GM19455 (cell line): ENCODE results near the gene KLHL13.
"Not testable (repeated sequence)": the region's sequence is repeated elsewhere in the genome, so short reads cannot be mapped to it uniquely, and the experiment has no call there.

Experiments used
- ATAC-seq: cut with Tn5 transposase; IDR thresholded peaks from one replicate; pipeline ENCODE4 v1.9.1; 2021; ENCODE audit not compliant: unreplicated experiment

The KLHL13 gene, protein sequence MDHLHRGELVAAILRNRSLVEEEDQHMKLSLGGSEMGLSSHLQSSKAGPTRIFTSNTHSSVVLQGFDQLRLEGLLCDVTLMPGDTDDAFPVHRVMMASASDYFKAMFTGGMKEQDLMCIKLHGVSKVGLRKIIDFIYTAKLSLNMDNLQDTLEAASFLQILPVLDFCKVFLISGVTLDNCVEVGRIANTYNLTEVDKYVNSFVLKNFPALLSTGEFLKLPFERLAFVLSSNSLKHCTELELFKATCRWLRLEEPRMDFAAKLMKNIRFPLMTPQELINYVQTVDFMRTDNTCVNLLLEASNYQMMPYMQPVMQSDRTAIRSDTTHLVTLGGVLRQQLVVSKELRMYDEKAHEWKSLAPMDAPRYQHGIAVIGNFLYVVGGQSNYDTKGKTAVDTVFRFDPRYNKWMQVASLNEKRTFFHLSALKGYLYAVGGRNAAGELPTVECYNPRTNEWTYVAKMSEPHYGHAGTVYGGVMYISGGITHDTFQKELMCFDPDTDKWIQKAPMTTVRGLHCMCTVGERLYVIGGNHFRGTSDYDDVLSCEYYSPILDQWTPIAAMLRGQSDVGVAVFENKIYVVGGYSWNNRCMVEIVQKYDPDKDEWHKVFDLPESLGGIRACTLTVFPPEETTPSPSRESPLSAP

DNA sequence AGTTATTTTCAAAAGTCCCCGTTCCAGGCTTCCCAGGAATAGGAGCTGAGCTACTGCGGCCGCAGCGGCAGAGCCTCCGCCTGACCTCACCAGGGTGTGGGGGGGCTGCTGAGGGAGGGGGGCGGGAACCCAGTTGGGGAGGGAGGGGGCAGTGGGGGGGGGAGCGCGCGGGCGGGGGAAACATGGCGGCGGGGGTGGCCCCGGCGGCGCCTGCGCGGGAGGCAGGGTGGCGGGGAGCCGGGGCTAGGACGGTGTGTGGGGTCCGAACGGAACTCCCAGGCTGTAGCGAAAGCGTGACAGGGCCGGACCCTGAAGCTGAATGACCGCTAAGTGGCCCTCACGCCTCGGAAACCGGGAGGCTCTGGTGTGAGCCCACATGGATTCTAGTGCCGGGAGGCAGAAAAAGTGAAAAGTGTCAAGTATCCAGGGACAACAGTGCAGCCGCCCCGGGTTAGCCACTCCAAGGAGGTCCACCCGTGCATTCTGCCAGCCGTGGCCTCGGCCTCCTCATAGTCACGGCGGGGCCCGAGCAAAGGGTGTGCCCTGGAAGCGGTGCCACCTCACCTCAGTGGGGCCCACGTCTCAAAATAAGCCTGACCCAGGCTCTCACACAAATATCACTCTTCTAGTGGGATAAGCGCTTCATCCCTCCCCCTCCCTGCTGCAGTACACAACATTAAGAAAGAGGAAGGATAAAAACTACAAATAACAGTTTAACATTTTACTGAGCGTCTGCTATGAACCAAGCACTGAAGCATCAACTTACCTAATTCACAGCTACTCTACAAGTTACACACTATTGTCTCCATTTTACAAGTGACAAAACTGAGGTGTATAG is at the start of gene KLHL13:
TSS of gene KLHL13 (minus strand) at position 98 of the 838 bp plus-strand sequence. CDS start 88,337 bp downstream, outside the sequence.
- ATAC-seq = peak; percentile 58

DNA sequence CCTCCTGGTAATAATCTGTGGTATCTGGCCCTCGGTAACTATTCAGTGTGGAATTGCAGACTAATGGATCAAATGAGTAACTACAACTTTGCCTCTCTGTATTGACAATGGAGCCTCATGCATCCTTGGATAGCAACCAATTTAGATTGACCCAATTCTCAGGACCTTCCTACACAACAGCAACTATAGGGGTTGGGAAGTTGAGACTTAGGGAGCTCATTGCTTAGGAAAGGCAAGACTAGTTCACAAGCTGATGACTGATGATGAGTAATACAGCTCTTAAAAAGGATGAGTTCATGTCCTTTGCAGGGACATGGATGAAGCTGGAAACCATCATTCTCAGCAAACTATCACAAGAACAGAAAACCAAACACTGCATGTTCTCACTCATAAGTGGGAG is 47.5 kb upstream of the KLHL13 start:
- no peak for ATAC-seq

DNA sequence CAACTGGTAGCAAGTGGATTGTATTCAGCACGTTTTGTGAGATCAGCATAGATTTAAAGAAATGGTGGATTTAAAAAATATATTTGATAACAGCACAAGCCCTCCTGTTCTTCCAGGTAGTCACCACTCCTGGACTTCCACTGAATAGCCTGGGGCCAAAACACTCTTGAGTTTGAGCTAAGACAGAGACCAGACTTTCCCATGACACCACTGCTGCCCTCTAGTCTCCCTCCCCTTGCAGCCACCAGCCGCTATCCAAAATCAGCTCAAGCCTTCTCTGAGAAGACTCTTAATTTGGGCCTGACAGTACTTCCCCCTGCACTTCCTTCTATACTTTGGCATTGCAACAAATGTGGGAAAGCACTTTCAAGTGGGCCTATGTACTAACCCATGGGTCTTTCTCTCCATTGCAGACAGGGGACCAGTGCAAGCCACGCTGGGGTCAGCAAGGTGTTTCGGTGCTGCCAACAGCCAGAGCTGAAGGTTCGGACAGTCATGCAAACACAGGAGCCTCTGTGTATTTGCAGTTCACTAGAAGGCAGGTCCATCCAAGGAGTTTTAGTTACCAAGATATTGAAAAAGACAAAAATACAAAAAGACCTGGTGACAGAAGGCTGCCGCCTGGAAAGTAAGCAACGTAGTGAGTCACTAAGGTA is 40.5 kb upstream of the KLHL13 start:
- no peak for ATAC-seq

DNA sequence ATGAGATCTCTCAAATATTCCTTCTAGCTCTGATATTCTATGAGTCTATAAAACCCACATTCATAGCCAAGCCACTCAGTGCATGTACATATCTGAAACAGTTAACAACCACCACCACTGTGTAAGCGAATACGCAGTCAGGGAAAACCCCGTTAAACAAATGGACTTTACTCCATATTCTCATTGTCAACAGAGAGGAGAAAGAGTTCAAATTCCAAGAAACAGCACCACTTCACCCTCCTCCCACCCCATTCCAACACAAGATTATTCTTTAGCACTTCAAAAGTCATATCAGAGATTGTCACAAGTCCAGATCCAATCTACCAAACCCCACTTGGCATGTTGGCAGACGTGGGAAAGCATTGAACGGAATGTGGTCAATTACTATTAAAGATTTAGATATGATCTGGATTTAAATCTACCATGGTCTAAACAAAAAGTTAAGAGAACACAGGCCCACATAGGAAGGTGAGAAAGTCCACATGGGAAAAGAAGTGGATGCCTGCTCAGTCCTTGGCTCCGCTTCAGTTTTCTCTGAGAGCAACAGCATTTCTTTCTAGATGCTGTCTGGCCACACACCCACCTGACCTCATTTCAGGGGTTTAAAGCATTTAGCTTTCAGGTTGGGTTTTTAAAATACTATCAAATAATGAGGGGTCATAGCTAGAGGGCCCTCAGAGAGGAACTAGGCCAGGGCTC is 39.8 kb upstream of the KLHL13 start:
- no peak for ATAC-seq

DNA sequence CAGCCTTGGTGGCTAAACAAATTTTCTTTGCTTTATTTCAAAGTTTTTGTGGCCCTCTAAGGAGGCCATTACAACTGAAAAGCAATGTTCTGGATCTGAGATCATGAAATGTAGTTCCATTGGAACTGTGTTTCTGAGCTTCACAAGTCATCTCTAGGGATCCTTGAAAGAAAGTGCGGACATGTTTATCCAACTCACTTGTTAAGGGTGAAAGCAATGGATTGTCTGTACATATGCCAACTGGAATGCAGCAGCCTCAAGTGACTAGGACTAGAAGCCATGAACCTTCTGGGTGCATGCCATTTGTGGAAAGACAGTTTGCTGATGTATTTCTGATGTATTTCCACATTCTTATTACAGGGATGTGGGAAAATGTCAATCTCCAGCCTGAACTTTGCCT is 36.7 kb upstream of the KLHL13 start:
- ATAC-seq = no peak

DNA sequence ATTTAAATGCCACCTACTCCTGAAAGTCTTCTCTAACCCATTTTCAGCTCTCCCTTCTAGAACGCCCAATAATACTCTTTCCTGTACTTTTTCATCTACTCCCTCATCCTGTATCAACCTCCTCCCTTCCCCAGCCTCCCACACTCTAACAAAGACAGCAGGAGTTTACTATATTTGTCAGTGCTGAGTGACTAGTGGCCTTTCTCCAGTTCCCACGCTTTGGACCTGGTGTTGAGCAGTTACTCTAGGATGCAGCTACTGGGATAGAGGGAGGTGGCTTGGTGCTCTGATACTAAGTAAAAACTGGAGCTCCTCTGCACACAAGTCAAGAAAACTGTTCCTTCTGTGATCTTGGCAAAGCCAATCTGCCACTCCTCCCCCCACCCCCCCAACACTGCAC is 36.1 kb upstream of the KLHL13 start:
- ATAC-seq = no peak

DNA sequence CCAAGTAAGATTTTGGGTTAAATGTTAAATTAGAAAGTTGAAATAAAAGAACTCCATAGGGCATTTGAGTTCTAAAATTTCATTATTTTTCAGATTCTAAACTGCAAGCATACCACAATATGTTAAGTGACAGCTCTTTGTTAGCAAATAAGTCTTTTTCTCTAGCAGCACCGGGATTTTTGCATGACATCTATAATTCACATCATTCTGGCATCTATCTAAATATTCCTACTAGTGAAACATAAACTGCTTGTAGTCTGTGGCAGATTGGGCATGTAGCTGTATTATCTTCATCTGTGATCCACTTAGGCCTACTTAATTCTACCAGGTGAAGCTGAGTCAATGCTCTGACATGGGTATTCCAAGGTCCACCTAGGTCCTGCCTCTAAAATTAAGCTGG is 32.1 kb upstream of the KLHL13 start:
- ATAC-seq = no peak

DNA sequence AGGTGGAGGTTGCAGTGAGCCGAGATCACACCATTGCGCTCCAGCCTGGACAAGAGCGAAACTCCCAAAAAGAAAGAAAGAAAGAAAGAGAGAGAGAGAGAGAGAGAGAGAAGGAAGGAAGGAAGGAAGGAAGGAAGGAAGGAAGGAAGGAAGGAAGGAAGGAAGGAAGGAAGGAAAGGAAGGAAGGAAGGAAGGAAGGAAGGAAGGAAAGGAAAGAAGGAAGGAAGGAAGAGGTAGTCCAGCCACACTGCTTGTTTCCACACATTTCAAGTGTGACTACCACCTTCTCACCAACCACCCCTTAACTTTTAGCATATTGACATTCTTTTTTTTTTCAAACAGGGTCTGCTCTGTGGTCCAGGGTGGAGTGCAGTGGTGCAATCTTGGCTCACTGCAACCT is 31.2 kb upstream of the KLHL13 start:
- ATAC-seq = not testable (repeated sequence)

DNA sequence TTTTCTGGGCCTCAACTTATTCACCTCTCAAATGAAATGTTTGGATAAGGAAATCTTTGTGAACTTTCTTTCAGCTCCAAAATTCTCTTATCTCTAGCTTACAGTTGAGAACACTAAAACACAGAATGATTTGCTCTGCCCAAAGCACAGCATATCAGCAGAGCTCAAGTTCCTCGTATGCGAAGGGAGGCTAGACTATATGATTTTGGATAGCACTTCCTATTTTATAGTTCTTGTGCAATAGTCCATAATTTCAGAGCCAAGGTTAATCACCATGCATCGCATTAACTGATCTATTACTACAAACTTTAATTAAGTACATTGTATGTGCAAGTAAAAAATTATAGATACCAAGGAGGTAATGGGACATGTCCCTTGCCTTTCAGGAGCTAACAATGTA is 27.0 kb upstream of the KLHL13 start:
- no peak for ATAC-seq

DNA sequence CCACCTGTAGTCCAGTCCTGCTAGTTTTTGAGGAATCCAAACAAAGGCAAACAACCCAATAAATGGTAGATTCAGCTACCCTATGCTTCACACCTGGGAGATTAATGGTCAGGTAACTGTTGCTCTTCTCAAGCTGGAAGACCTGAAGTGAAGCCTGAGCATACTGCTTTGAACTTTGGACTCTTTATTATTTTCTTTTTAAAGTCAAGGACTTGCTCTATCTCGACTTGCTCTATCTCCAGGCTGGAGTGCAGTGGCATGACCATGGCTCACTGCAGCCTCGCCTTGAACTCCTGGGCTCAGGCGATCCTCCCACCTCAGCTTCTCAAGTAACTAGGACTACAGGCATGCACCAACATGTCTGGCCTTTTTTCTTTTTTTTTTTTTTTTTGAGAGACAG is 14.7 kb upstream of the KLHL13 start:
- ATAC-seq = no peak

DNA sequence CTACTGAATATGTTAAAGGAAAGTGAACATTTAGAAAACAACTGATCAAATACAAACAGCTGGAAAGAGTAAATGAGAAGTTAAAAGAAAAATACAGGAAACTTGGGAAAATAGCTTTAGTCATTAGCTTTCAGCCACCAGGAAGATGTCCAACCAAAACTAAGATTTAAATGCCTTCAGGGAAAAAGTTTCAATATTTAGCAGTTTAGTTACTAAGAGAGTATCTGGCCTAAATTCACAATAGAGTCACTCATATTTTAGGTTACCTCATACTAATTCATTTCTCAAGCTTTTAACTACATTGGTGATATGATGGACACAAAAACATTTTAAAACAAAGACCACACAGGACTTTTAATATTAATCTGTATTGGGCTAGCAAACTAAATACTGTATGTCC is 13.1 kb upstream of the KLHL13 start:
- no peak for ATAC-seq

DNA sequence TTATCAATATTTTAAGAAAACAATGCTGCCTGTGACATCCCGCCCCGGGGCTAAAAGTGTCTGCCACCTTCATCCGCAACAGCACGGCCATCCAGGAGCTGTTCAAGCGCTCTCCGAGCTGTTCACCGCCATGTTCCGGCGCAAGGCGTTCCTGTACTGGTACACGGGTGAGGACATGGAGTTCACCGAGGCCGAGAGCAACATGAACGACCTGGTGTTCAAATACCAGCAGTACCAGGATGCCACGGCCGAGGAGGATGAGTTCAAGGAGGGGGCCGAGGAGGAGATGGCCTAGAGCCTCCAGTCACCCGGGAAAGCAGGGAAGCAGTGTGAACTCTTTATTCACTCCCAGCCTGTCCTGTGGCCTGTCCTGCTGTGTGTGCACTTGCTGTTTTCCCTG is 12.1 kb upstream of the KLHL13 start:
- ATAC-seq = no peak

DNA sequence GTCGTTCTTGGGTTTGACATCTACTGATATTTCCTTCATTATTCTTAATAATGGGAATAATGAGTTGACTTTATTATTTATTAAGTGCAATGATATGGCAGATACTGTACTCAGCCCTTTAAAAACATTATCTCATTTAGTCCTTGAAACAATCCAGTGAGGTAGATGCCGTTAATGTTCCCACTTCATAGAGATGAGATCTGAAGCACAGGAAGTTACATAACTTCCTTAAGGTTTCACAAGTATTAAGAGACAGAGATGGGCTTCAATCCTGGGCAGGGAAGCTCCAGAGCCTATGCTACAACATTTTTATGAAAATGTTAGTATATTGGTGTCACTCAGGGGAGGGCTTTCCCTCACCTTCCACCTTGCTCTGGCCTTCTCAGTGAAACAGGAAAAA is 9.7 kb upstream of the KLHL13 start:
- ATAC-seq = no peak

DNA sequence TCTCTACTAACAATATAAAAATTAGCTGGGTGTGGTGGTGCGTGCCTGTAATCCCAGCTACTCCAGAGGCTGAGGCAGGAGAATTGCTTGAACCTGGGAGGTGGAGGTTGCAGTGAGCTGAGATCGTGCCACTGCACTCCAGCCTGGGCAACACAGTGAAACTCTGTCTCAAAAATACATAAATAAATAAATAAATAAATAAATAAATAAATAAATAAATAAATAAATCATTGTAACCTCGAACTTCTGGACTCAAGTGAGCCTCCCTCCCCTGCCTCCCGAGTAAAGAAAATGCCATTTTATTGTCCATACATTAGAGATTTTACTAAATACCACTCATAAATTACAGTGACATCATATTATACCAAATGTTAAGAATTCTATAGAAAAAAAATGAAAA is 7.6 kb upstream of the KLHL13 start:
- ATAC-seq = not testable (repeated sequence)

DNA sequence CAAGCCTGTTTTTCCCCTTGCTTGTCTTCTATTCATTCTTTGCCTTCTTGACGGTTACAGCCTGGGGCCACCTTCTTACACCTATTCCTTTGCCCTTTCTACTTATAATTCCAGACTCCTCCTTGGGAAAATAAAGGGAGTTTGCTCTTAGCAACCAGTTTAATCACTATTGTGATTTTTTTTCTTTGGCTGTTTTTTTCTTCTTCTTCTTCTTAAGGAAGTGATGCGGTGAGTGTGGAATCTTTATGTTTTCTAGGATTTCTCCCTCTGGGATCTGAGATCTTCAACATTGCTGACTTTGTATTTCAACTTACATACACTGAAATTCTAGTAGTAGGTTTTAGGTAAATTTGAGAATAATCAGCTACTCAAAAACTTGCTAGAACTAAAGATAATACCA is 1.1 kb upstream of the KLHL13 start:
- no peak for ATAC-seq

DNA sequence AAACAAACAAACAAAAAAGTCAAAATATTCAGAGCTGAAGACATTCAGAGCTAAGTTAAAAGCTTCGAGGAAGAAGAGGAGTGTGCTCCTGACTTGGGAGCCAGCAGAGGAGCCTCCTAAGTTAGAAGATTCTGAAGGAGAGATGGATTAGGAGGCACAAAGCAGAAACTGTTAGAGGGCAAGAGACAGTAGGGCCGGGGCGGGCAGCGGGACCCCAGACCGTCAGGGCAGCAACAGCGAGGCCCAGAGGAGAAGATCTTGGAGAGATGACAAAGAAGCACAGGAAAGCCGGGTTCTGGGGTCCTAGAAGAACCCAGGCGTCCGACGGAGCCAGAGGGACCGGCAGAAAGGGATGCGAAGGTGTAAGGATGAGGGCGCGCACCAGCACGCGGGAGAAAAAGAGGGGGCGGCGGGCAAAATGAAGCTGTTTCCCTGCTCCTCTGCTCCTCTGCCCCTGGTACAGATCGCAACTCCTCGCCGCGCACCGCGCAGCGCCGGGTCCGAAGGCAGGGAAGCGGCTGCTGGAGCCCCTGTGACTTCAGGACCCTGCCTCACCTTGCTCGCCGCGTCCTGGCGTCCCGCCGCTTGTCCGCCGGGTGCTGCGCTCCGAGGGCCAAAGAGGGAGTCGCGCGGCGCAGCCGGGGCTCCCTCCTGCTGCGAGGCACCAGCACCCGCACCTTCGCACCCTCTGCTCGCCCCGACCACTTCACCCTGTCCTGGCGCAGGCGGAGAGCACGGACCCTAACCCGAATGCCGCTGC is 477 bp downstream of the KLHL13 start:
- peak; percentile 29 for ATAC-seq

DNA sequence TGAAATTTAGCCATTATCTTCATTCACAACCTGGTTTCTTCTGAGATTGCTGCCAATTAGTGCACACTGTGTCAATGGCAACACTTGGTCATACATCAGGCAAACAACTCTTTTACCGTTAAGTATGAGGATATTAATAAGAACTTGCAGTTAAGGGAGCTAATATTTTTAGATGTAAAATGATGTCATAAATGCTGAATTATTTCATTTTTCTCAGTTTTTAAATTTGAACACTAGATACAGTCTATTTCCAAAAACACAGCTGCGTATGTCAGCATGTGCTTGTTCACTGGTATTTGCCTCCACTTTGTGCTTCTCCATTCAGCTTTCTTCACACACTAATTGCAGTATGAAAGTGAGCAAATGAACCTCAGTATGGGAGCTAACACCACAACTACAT is 1.6 kb downstream of the KLHL13 start:
- ATAC-seq = no peak

DNA sequence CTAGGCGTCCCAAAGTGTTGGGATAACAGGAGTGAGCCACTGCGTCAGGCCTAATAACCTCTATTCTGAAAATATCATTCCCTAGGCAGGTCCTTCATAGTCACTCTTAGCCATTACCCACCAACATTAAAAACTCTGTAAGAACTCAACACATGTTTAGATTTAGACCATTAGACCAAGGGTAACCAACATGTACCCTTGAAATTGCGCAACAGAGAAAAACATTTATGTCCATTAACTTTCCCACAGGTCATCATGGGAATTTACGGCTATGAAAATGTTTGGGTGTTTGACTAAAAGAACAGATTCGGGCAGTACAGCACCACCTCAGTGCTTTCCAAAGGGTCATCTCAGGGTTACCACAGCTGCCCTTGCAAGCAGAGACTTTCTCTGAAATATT is 7.5 kb downstream of the KLHL13 start:
- no peak for ATAC-seq

DNA sequence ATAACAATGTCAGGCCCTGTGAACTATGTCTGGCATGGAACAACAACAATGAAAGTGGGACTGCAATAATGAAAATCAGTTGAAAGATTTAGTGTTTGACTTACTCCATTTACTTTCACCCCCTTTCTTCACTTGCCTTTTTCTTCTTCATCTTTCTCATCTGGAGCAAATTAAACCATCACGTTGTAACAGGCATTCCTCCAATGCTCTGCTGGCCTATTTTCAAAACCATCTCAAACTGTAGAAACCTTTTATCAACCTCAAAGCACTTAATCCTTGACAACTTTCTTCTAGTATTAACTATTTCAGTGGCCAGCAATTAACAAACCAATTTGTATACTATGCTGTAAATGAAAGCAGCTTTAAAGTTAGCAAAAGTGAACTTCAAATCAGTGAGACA is 8.3 kb downstream of the KLHL13 start:
- ATAC-seq = no peak

DNA sequence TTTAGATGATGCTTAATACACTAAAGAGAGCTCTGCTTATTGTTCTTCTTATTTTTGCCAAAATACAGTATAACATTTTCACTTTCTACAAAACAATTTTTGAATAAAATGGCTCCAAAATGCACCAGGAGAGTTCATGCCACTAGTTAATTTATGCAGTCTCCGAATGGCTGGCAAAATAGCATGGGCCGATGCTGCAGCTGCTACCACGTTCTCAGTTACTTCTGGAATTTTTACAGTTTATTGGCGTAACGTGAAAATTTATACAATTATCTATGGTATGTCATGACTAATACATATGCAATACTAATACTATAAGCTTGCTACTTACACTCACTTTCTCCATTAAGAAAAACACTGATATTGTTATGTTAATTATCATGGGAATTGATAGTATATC is 16.5 kb downstream of the KLHL13 start:
- ATAC-seq = no peak
